Left lung (tissue), 10 donors: ENCODE results near the gene NTRK2. TPM values are rescaled to one million over a fixed set of nuclear protein-coding genes. Genes with fewer than 3 reads are reported as not detected.

Experiments used
- ATAC-seq: fragments of 200-7000 bp; cut with Tn5 transposase; one replicate; pipeline ENCODE4 v1.9.1; 2020; ENCODE audit warnings: moderate library complexity
- DNase-seq, 4 donors: peaks; one replicate each; pipeline ENCODE4 v3.0.0-alpha.2; 2013 to 2020
- H3K27ac ChIP-seq, 2 donors: fragments of 200-600 bp; sonication (generic) in 1 of 2; one replicate each; pipeline versions ENCODE4 v1.5.0 to v1.8.0; 2020 to 2021
- H3K27me3 ChIP-seq, 2 donors: fragments of 200-600 bp; sonication (generic) in 1 of 2; one replicate each; pipeline versions ENCODE4 v1.5.0 to v1.8.0; 2020 to 2021
- H3K36me3 ChIP-seq, 2 donors: fragments of 200-600 bp; sonication (generic) in 1 of 2; one replicate each; pipeline versions ENCODE4 v1.5.0 to v1.8.0; 2020 to 2021
- H3K4me1 ChIP-seq, 2 donors: fragments of 200-600 bp; one replicate each; pipeline ENCODE4 v1.8.0; 2021
- H3K4me3 ChIP-seq, 2 donors: fragments of 200-600 bp; sonication (generic) in 1 of 2; one replicate each; pipeline versions ENCODE4 v1.5.0 to v1.8.0; 2020 to 2021; ENCODE audit warnings: mild to moderate bottlenecking in 1 of 2
- H3K9me3 ChIP-seq, 2 donors: fragments of 200-600 bp; sonication (generic) in 1 of 2; one replicate each; pipeline versions ENCODE4 v1.5.0 to v1.8.0; 2020 to 2021
- CTCF ChIP-seq, 2 donors: fragments of 200-600 bp; sonication (generic) in 1 of 2; IDR thresholded peaks; one replicate each; pipeline versions ENCODE4 v1.5.0 to v1.8.0; 2021; ENCODE audit warnings: antibody characterized with exemption in 2 of 2
- intact Hi-C, 2 donors: fragments of 100-400 bp; cut with DNase I; formaldehyde crosslinking; loops; one replicate each; pipeline versions ENCODE4 v1.11.2 to v1.14.2; 2022
- polyA plus RNA-seq, 6 donors: library from polyadenylated mRNA; unstranded; fragments of 120-200 nt; gene quantifications; one replicate each; pipeline ENCODE4 v1.2.1, GENCODE V29; 2013; ENCODE audit not compliant: insufficient read length in 6 of 6
- total RNA-seq, 2 donors: library from RNA; stranded (reverse); fragmentation: NEBNext Ultra II Directional; extraction: Animal tissue kit (Norgen Biotek cat#: 25700); gene quantifications; one replicate each; pipeline ENCODE4 v1.2.1, GENCODE V29; 2021
- donor health status: DM: no; HTN: yes; CAD: no.
- donor health status: DM: no; HTN: no; CAD: no.

NTRK2 gene
- total and polyA plus RNA-seq, 8 donors: 0.29 to 3.8 (median 1.7) TPM

DNA sequence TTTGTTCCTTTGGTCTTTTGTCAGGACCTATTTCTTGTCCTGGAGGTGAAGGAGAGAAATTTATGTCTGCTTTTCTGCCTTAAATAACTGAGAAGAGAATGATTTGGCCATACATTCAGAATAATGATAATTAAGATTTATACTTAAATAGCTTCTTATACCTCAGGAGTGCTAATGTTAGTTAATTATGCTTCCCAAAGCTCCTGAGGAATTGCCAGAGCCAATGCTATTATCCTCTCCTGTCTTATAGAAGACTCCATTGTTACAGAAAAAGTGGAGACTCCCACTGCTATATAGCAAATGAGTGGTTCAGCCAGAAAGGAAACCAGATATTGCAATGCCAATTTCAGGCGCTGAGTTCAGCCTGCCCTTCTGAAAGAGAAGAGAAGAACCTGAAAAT, 67.0 kb downstream of the NTRK2 start:
- Histone ChIP-seq H3K4me3 (no peak overlapping the region), H3K36me3 (no peaks in the 10 kb centered on the region), H3K27me3 (no peaks in the 10 kb centered on the region), H3K9me3 (no peaks in the 10 kb centered on the region), H3K4me1 (no peaks in the 10 kb centered on the region), H3K27ac (no peak overlapping the region)
- DNase-seq (no peak), ATAC-seq (no peak)
- no peak for TF ChIP-seq CTCF (IDR thresholded peaks at IDR 0.05)
- intact Hi-C loops: no loop called here

GRCh38 chr9:84738353-84738752, 68.8 kb downstream of the NTRK2 start:
- intact Hi-C loops: no loop called here
- no peak for ATAC-seq
- no peak for TF ChIP-seq CTCF (IDR thresholded peaks at IDR 0.05)

GRCh38 chr9:84742261-84742660, 72.7 kb downstream of the NTRK2 start:
- no peak overlapping the region for H3K27ac ChIP-seq
- no peaks in the 10 kb centered on the region for H3K4me1 ChIP-seq
- H3K9me3 ChIP-seq: no peaks in the 10 kb centered on the region
- H3K27me3 ChIP-seq: no peaks in the 10 kb centered on the region
- H3K4me3 ChIP-seq: no peak overlapping the region
- no peak for TF ChIP-seq CTCF (IDR thresholded peaks at IDR 0.05)
- no peaks in the 10 kb centered on the region for H3K36me3 ChIP-seq
- DNase-seq (no peak), ATAC-seq (no peak)
- intact Hi-C loops: no loop called here

More at GRCh38 chr9:84738353-84738752, 68.8 kb downstream of the NTRK2 start:
- Histone ChIP-seq H3K27me3 (no peaks in the 10 kb centered on the region), H3K4me3 (no peak overlapping the region), H3K27ac (no peak overlapping the region), H3K36me3 (no peaks in the 10 kb centered on the region), H3K4me1 (no peaks in the 10 kb centered on the region), H3K9me3 (no peaks in the 10 kb centered on the region)
- no peak for DNase-seq

DNA sequence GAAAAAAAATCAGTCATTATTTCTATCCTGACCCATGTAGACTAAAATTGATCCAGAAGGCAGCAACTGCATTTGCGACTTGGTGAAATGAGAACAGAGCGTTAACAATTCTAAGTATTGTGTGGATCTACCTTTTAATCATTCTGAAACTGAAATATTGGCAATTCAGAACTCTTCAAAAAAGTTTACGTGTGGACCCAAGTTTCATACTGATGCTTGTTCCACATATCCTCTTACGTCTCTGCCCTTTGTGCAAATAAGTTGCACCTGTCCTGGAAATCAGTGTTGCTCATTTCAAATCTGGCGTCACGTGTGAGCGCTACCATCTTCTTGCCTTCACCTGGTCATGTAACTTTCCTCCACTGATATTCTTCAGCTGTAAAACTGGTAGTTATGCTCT, 74.7 kb downstream of the NTRK2 start:
- intact Hi-C loops: no loop called here
- no peak overlapping the region for H3K4me3 ChIP-seq
- no peaks in the 10 kb centered on the region for H3K9me3 ChIP-seq
- no peaks in the 10 kb centered on the region for H3K4me1 ChIP-seq
- no peak for TF ChIP-seq CTCF (IDR thresholded peaks at IDR 0.05)
- no peak for ATAC-seq
- H3K27me3 ChIP-seq: no peaks in the 10 kb centered on the region
- DNase-seq: no peak
- H3K27ac ChIP-seq: no peak overlapping the region
- H3K36me3 ChIP-seq: no peaks in the 10 kb centered on the region

GRCh38 chr9:84744726-84745125, 75.2 kb downstream of the NTRK2 start:
- ATAC-seq (no peak), DNase-seq (no peak)
- intact Hi-C loops: no loop called here
- TF ChIP-seq CTCF (IDR thresholded peaks at IDR 0.05): no peak
- H3K36me3 ChIP-seq: no peaks in the 10 kb centered on the region
- no peak overlapping the region for H3K4me3 ChIP-seq
- no peaks in the 10 kb centered on the region for H3K27me3 ChIP-seq
- no peak overlapping the region for H3K27ac ChIP-seq
- no peaks in the 10 kb centered on the region for H3K9me3 ChIP-seq
- H3K4me1 ChIP-seq: no peaks in the 10 kb centered on the region
